Mesenchymal stem cell (in vitro differentiated cells and primary cell): ENCODE data around the gene NEK4.

ENCODE experiments used
- DNase-seq: peaks from one replicate; pipeline ENCODE4 v3.0.0-alpha.2; 2013
- H2AFZ ChIP-seq: one replicate; pipeline ENCODE4 v1.6.1; 2013; ENCODE audit warnings: low read depth, mild to moderate bottlenecking, control low read depth, inconsistent platforms, low read length, moderate library complexity
- H2AK5ac ChIP-seq: 2 replicates; pipeline ENCODE4 v1.6.1; 2013; ENCODE audit warnings: low read length, moderate library complexity, mild to moderate bottlenecking, inconsistent platforms; ENCODE audit not compliant: severe bottlenecking
- H2BK120ac ChIP-seq: one replicate; pipeline ENCODE4 v1.6.1; 2013; ENCODE audit warnings: low read depth, mild to moderate bottlenecking, inconsistent platforms, low read length, moderate library complexity
- H2BK12ac ChIP-seq, 2 experiments: one replicate each; pipeline ENCODE4 v1.6.1; 2013; ENCODE audit warnings: inconsistent platforms in 2 of 2, low read length in 2 of 2, mild to moderate bottlenecking in 2 of 2, moderate library complexity in 2 of 2, control low read depth in 1 of 2
- H2BK15ac ChIP-seq: one replicate; pipeline ENCODE4 v1.6.1; 2013; ENCODE audit warnings: mild to moderate bottlenecking, low read depth, inconsistent platforms; ENCODE audit not compliant: poor library complexity, severe bottlenecking
- H2BK5ac ChIP-seq: 2 replicates; pipeline ENCODE4 v1.6.1; 2013; ENCODE audit warnings: low read depth, mild to moderate bottlenecking, low read length, control low read depth, inconsistent platforms; ENCODE audit not compliant: poor library complexity, severe bottlenecking
- H3K14ac ChIP-seq, 2 experiments: one replicate each; pipeline ENCODE4 v1.6.1; 2013; ENCODE audit warnings: inconsistent platforms in 2 of 2, low read length in 2 of 2, control low read depth in 1 of 2, mild to moderate bottlenecking in 1 of 2, moderate library complexity in 1 of 2
- H3K18ac ChIP-seq, 2 experiments: one replicate each; pipeline ENCODE4 v1.6.1; 2013; ENCODE audit warnings: inconsistent platforms in 2 of 2, low read length in 2 of 2, control low read depth in 1 of 2, low read depth in 1 of 2, mild to moderate bottlenecking in 1 of 2
- H3K23ac ChIP-seq, 2 experiments: one replicate each; pipeline ENCODE4 v1.6.1; 2013; ENCODE audit warnings: inconsistent platforms in 2 of 2, low read length in 2 of 2, mild to moderate bottlenecking in 2 of 2, moderate library complexity in 2 of 2, control low read depth in 1 of 2
- H3K27ac ChIP-seq: 2 replicates; pipeline ENCODE4 v1.5.1; 2013; ENCODE audit warnings: mild to moderate bottlenecking, moderate library complexity, low read length, control low read depth, inconsistent platforms; ENCODE audit not compliant: poor library complexity, severe bottlenecking
- H3K27me3 ChIP-seq, 2 experiments: 2 replicates each; pipeline versions ENCODE4 v1.6.1 to v1.7.0; 2013; ENCODE audit warnings: low read length in 2 of 2, mild to moderate bottlenecking in 2 of 2, moderate library complexity in 2 of 2, control low read depth in 1 of 2, inconsistent platforms in 1 of 2; ENCODE audit not compliant: control insufficient read depth in 1 of 2, insufficient read depth in 1 of 2
- H3K36me3 ChIP-seq, 2 experiments: 2 replicates each; pipeline versions ENCODE4 v1.6.1 to v1.7.0; 2013; ENCODE audit warnings: low read length in 2 of 2, control low read depth in 1 of 2, inconsistent platforms in 1 of 2, low read depth in 1 of 2, mild to moderate bottlenecking in 1 of 2; ENCODE audit not compliant: insufficient read depth in 2 of 2, control insufficient read depth in 1 of 2
- H3K4ac ChIP-seq, 2 experiments: one replicate each; pipeline ENCODE4 v1.6.1; 2013; ENCODE audit warnings: inconsistent platforms in 2 of 2, low read length in 2 of 2, mild to moderate bottlenecking in 2 of 2, moderate library complexity in 2 of 2, control low read depth in 1 of 2, low read depth in 1 of 2
- H3K4me1 ChIP-seq: 2 replicates; pipeline ENCODE4 v1.6.1; 2013; ENCODE audit warnings: low read depth, low read length, control low read depth; ENCODE audit not compliant: control insufficient read depth, insufficient read depth
- H3K4me2 ChIP-seq: 2 replicates; pipeline ENCODE4 v1.6.1; 2013; ENCODE audit warnings: low read length, mild to moderate bottlenecking, inconsistent platforms; ENCODE audit not compliant: poor library complexity, severe bottlenecking
- H3K4me3 ChIP-seq, 2 experiments: 2 replicates each; pipeline versions ENCODE4 v1.5.1 to v1.7.0; 2013; ENCODE audit warnings: low read length in 2 of 2, mild to moderate bottlenecking in 2 of 2, control low read depth in 1 of 2, low read depth in 1 of 2; ENCODE audit not compliant: insufficient read depth in 1 of 2
- H3K79me1 ChIP-seq: replicated peaks from 2 replicates; pipeline ENCODE4 v1.6.1; 2013; ENCODE audit warnings: mild to moderate bottlenecking, control low read depth, low read length, inconsistent platforms; ENCODE audit not compliant: poor library complexity, severe bottlenecking
- H3K9ac ChIP-seq: 2 replicates; pipeline ENCODE4 v1.7.0; 2013; ENCODE audit warnings: mild to moderate bottlenecking, low read length, moderate library complexity
- H3K9me3 ChIP-seq: 2 replicates; pipeline ENCODE4 v1.7.0; 2013; ENCODE audit warnings: mild to moderate bottlenecking, low read length; ENCODE audit not compliant: control insufficient read depth
- H4K8ac ChIP-seq: one replicate; pipeline ENCODE4 v1.6.1; 2013; ENCODE audit warnings: inconsistent platforms, mild to moderate bottlenecking, low read length, moderate library complexity
- H4K91ac ChIP-seq: one replicate; pipeline ENCODE4 v1.6.1; 2013; ENCODE audit warnings: mild to moderate bottlenecking, low read length, inconsistent platforms
- WGBS: methylation state at CpG from one replicate; pipeline ENCODE4 v1.1.7; 2013; ENCODE audit warnings: mixed read lengths; 5-methylcytosine and 5-hydroxymethylcytosine counted together

Gene NEK4

GRCh38 chr3:52774901-52775864 lies 4.4 kb upstream of the NEK4 start:
- Histone ChIP-seq H3K27ac (no peak overlapping the region), H3K18ac (no peak overlapping the region), H2BK5ac (no peak overlapping the region), H3K79me1 (peaks cover 2% of the 10 kb centered on the region), H2BK120ac (no peak overlapping the region), H3K9me3 (no peaks in the 10 kb centered on the region), H3K4ac (no peak overlapping the region), H3K27me3 (peaks cover 22 to 25% of the 10 kb centered on the region in 2 experiments), H3K23ac (no peak overlapping the region), H3K36me3 (no peaks in the 10 kb centered on the region), H2BK15ac (no peak overlapping the region), H3K4me1 (peaks cover 7% of the 10 kb centered on the region), H4K8ac (no peak overlapping the region), H3K14ac (no peak overlapping the region), H3K4me3 (no peak overlapping the region), H4K91ac (no peak overlapping the region), H3K4me2 (no peak overlapping the region), H3K9ac (no peak overlapping the region), H2AFZ (no peak overlapping the region), H2AK5ac (no peak overlapping the region), H2BK12ac (no peak overlapping the region)
- 65% methylated on average over 6 of the region's 6 CpGs for WGBS
- DNase-seq: no peak

GRCh38 chr3:52774066-52774713 lies 3.5 kb upstream of the NEK4 start:
- H3K9me3 ChIP-seq: no peaks in the 10 kb centered on the region
- H3K79me1 ChIP-seq: peaks cover 5% of the 10 kb centered on the region
- 71% methylated on average over 6 of the region's 8 CpGs for WGBS
- no peak overlapping the region for H2BK15ac ChIP-seq
- H3K27ac ChIP-seq: no peak overlapping the region
- H3K27me3 ChIP-seq: peaks cover 12 to 16% of the 10 kb centered on the region in 2 experiments
- H3K4me3 ChIP-seq: no peak overlapping the region
- no peak overlapping the region for H2BK120ac ChIP-seq
- H3K36me3 ChIP-seq: no peaks in the 10 kb centered on the region
- H3K4ac ChIP-seq: no peak overlapping the region
- peak overlapping the region; percentile 16 for H4K91ac ChIP-seq
- no peak overlapping the region for H2BK5ac ChIP-seq
- H3K18ac ChIP-seq: no peak overlapping the region
- H3K4me1 ChIP-seq: peaks cover 10% of the 10 kb centered on the region
- no peak overlapping the region for H3K4me2 ChIP-seq
- H3K14ac ChIP-seq: no peak overlapping the region
- H3K9ac ChIP-seq: no peak overlapping the region
- no peak overlapping the region for H2AFZ ChIP-seq
- no peak overlapping the region for H2BK12ac ChIP-seq
- DNase-seq: no peak
- H3K23ac ChIP-seq: no peak overlapping the region
- no peak overlapping the region for H4K8ac ChIP-seq
- H2AK5ac ChIP-seq: no peak overlapping the region

- no peak overlapping the region for H4K8ac ChIP-seq
- no peak overlapping the region for H2BK12ac ChIP-seq
- no peak overlapping the region for H3K18ac ChIP-seq
- DNase-seq: no peak
- no peak overlapping the region for H3K9ac ChIP-seq
- H3K14ac ChIP-seq: no peak overlapping the region
- H3K27ac ChIP-seq: no peak overlapping the region
- H3K4ac ChIP-seq: no peak overlapping the region
- no peak overlapping the region for H4K91ac ChIP-seq
- no peak overlapping the region for H2AK5ac ChIP-seq
- peaks cover 6 to 9% of the 10 kb centered on the region in 2 experiments for H3K27me3 ChIP-seq
- no peak overlapping the region for H2BK15ac ChIP-seq
- H2BK5ac ChIP-seq: no peak overlapping the region
- H3K23ac ChIP-seq: no peak overlapping the region
- H3K79me1 ChIP-seq: peaks cover 5% of the 10 kb centered on the region
- no peak overlapping the region for H2BK120ac ChIP-seq
- H3K9me3 ChIP-seq: no peaks in the 10 kb centered on the region
- no peak overlapping the region for H3K4me3 ChIP-seq
- H3K4me2 ChIP-seq: no peak overlapping the region
- no peaks in the 10 kb centered on the region for H3K36me3 ChIP-seq
- no peak overlapping the region for H2AFZ ChIP-seq
- H3K4me1 ChIP-seq: peaks cover 10% of the 10 kb centered on the region
- WGBS: 89% methylated on average over 12 of the region's 13 CpGs
These were observed 2.8 kb upstream of the NEK4 start for GRCh38 chr3:52773361-52774065.

GRCh38 chr3:52771702-52772101 lies 962 bp upstream of the NEK4 start:
- peak overlapping the region in 1 of 2 experiments; percentile 92 for H3K4me3 ChIP-seq
- H2AFZ ChIP-seq: no peak overlapping the region
- H3K4ac ChIP-seq: no peak overlapping the region
- peaks cover 7% of the 10 kb centered on the region for H3K79me1 ChIP-seq
- H3K23ac ChIP-seq: no peak overlapping the region
- no peak overlapping the region for H3K4me2 ChIP-seq
- H2BK5ac ChIP-seq: no peak overlapping the region
- WGBS: 94% methylated on average over 8 of the region's 10 CpGs
- no peak for DNase-seq
- H3K9ac ChIP-seq: peak overlapping the region; percentile 93
- H3K27me3 ChIP-seq: peaks cover 0 to 9% of the 10 kb centered on the region in 2 experiments
- H3K27ac ChIP-seq: no peak overlapping the region
- H3K14ac ChIP-seq: no peak overlapping the region
- H2AK5ac ChIP-seq: no peak overlapping the region
- H4K91ac ChIP-seq: no peak overlapping the region
- H3K9me3 ChIP-seq: no peaks in the 10 kb centered on the region
- H4K8ac ChIP-seq: peak overlapping the region; percentile 41
- no peak overlapping the region for H2BK12ac ChIP-seq
- no peak overlapping the region for H2BK15ac ChIP-seq
- peaks cover 8% of the 10 kb centered on the region for H3K4me1 ChIP-seq
- no peak overlapping the region for H2BK120ac ChIP-seq
- H3K18ac ChIP-seq: no peak overlapping the region
- H3K36me3 ChIP-seq: peaks cover 6 to 11% of the 10 kb centered on the region in 2 experiments
